ENCODE data around the gene CPED1.

Gene CPED1

GRCh38 chr7:121157341-121157751 lies 168.8 kb downstream of the CPED1 start:
- Histone ChIP-seq H3K9me3 (ENCODE audit: control insufficient read depth, insufficient read depth, low read depth, low read length) (no peaks in the 10 kb centered on the region), H3K4me1 (ENCODE audit: control insufficient read depth, insufficient read depth, low read length) (no peaks in the 10 kb centered on the region), H3K27ac (ENCODE audit: extremely low read depth, low read depth, low read length) (no peak overlapping the region), H3K4me3 (ENCODE audit: low read depth, low read length) (no peak overlapping the region), H3K36me3 (ENCODE audit: control insufficient read depth in 2 of 2, insufficient read depth in 1 of 2, low read length in 2 of 2) (no peaks in the 10 kb centered on the region)
- ChIA-PET POLR2A (no interaction called here), CTCF (no interaction called here)
- TF ChIP-seq ZNF791 (tag by site-specific recombination; IDR thresholded peaks at IDR 0.05) = no peak
- no peak for TF ChIP-seq ZNF747 (tag by site-specific recombination; IDR thresholded peaks at IDR 0.05)
- TF ChIP-seq ZNF280D (tag by site-specific recombination; IDR thresholded peaks at IDR 0.05) = no peak
- no peak for TF ChIP-seq PATZ1 (tag by site-specific recombination; IDR thresholded peaks at IDR 0.05)
- no peak for TF ChIP-seq ZSCAN5A (tag by site-specific recombination; IDR thresholded peaks at IDR 0.05)
- no peak for TF ChIP-seq ZNF561 (tag by site-specific recombination; IDR thresholded peaks at IDR 0.05; ENCODE audit: borderline replicate concordance)
- no peak for TF ChIP-seq ZFP69B (tag by site-specific recombination; IDR thresholded peaks at IDR 0.05)
- no peak for TF ChIP-seq CTCF (tag by site-specific recombination; IDR thresholded peaks at IDR 0.05)
- no peak for TF ChIP-seq ZNF354C (tag by site-specific recombination; IDR thresholded peaks at IDR 0.05; ENCODE audit: borderline replicate concordance, low read depth)
- TF ChIP-seq ZNF211 (tag by site-specific recombination; IDR thresholded peaks at IDR 0.05; ENCODE audit: low read depth) = no peak
- TF ChIP-seq ZNF398 (tag by site-specific recombination; IDR thresholded peaks at IDR 0.05) = no peak
- no peak for TF ChIP-seq ZNF394 (tag by site-specific recombination; IDR thresholded peaks at IDR 0.05; ENCODE audit: borderline replicate concordance)
- no peak for TF ChIP-seq ZNF580 (tag by site-specific recombination; IDR thresholded peaks at IDR 0.05)
- TF ChIP-seq GLI2 (tag by site-specific recombination; IDR thresholded peaks at IDR 0.05; ENCODE audit: borderline replicate concordance, low read depth) = no peak
- TF ChIP-seq ZNF596 (tag by site-specific recombination; IDR thresholded peaks at IDR 0.05) = no peak
